Measurements from ENCODE around the gene H2AZ2.
A peak's percentile ranks its signal among the peaks of the same experiment; 100 is the strongest.
"Not testable (repeated sequence)": the region's sequence is repeated elsewhere in the genome, so short reads cannot be mapped to it uniquely, and the experiment has no call there.

H2AZ2 gene
- 180 to 249 reads per million in 2 donors for total RNA-seq

DNA sequence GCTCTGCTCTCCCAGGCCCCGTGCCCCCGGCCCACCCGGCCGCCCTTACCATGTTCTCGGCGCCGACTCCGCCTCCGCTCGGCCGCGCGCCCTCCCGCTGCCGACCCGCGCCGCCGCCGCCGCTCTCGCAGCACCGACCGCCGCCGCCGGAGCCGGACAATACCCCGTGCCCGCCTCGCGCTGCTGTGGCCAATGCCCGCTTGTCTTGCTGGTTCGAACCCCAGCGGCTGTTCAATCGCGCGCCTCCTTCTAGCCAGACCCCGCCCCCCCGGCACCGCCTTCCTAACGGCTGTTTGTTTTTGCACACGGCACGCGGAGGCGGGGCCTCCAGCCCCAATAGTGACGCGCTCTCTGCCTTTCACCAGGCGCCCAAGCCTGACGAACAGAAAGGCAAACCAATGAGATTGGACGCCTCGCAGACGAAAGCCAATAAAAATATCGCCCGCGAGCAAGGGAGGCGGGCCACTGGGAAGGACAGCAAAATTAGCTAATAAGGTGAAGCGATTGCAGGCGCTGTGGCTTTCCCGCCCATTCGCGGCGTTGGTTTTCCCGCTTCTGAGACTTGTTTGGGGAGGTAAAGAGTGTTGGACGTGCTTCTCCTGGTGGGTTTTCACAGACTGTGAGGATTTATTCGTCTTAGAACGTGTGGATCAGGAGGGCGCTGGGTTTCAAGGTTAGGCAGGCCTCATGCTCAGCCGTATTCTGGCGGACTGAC is at the start of gene H2AZ2:
Gene H2AZ2 (minus strand): TSS at position 168 of the 715 bp plus-strand sequence. CDS start 116 bp downstream, at position 52.
- DNase-seq = peak; percentile 99 to 100 (median 100)

DNA sequence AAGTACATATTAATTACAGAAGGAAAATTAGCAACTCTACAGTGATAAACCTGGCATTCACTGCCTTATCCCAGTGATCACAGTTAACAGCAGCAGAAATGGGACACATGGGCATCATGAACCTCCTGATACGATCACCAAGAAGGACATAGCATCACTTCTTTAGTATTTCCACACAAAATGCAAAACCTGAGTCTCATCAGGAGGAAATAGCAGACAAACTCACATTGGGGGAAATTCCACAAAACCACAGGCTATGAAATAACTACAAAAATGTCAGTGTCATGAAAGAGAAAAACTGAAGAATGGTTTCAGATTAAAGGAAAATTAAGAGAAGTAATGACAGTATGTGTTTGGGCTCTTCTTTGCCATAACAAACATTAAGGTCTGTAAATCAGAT is 49.4 kb upstream of the H2AZ2 start:
- DNase-seq = no peak

DNA sequence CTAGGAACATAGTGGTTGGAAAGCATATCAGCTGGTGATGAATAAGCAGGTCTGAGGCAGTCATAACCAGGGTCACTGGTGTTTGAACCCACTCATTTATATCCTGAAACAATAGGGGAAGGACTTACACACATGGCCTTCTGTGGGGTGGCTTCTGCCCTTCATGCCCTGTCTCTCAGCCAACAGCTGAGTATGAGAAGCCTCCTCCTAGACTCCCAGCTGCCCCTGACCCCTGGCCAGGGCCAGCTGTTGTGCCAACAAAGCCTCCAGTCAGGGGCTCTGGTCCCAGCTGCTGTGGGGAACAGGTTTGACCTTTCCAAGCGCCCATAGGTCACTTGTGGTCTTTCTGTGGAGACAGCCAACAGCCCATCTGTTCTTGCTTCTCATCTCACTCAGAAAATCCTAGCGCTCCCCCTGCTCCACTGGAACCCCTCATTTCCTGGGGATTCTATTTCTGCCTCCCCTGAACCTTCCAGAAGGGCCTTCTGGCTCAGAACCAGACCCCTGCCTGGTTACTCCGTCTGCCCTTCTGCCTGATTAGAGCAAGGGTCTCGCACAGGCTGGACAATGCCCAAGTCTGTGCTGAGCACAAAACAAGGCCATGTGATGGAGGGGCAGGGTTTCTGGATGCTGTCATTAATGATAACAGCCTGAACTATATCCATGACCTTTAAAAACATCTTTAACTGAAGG is 47.1 kb upstream of the H2AZ2 start:
- DNase-seq = no peak

DNA sequence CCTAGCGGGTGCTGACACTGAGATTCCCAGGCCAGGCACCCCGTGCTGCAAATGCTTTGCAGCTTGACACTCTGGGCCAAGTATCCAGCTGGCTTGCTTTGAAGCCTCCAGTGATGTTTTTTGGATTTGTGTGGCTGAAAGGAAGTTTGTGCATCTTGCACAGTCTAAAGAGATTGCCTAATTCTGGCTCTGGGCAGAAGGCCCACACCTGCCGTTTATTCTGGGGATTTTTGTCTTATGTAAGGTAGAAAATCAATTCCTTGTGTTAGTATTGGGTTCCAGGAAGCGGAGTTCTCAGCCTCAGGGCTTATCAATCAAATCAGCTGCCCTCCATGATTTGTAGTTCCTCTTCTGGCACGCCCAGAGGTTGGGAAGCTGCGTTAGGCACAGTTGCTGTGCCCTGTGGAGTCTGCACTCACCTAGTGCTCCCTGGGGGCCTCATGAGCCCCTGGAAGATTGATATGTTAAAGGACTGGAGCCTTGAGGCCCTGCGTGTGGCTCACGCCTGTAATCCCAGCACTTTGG is 45.9 kb upstream of the H2AZ2 start:
- DNase-seq = no peak

- no peak for DNase-seq
These were observed 43.9 kb upstream of the H2AZ2 start for GRCh38 chr7:44891791-44892190.

- peak in 2 of 5 experiments; percentile 63 to 72 for DNase-seq
These were observed 43.5 kb upstream of the H2AZ2 start for GRCh38 chr7:44891372-44891771.

DNA sequence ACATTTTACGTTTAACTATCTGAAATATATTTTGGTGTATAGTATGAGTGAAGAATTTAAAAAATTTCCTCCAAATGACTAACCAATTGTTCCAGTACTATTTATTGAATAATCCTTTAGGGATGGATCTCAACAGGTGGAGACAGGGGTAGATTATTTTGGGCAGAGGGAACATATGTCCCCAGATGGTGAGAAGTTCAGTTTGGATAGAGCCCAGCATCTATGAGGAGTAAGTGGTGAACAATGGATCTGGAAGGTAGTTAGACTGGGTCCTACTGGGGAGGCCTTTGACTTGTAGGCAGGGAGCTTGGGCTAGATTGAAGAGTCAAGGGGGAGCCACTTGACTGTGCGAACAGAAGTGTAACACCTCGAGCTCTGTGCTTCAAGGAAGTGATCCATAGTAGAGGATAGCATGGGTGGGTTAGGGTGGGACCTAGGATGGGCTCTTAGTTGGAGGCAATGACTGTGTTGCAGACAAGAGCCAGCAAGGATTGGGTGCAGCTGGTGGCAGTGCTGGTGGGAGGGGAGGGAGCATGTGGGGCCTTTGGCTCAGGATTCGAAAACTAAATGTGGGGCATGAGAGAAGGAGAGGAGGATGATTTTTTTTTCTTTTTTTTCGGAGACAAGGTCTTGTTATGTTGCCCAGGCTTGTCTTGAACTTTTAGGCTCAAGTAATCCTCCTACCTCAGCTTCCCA is 41.3 kb upstream of the H2AZ2 start:
- no peak for DNase-seq

- peak in 1 of 5 experiments; percentile 28 for DNase-seq
These were observed 39.4 kb upstream of the H2AZ2 start for GRCh38 chr7:44887293-44887692.

GRCh38 chr7:44885394-44886317 is 37.8 kb upstream of the H2AZ2 start, which contains the start of gene PURB:
PURB (minus strand) TSS chr7:44885530; CDS start chr7:44885348, 182 bp downstream.
- DNase-seq = peak; percentile 93 to 99 (median 96)

- DNase-seq = peak; percentile 24 to 79 (median 44)
These were observed 36.9 kb upstream of the H2AZ2 start for GRCh38 chr7:44884621-44885393.

- no peak for DNase-seq
These were observed 36.2 kb upstream of the H2AZ2 start for GRCh38 chr7:44883961-44884620.

DNA sequence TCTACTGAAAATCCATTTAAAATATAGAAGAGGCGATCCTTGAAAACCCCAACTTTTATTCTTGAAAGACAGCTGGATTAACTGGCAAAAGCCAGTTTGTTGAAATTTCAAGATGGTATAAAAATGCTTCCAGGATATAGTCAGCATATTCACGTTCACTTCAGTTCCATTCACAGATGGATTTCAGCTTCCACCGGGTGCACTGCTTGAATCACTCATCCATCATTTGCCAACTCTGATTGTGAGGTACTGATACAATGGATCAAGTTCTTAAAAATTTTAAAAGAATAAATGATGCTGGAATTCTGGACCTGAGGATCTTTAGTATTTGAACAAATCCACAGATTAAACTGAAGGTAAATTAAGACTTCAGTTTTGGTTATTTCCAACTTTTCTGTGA is 35.0 kb upstream of the H2AZ2 start:
- DNase-seq = no peak

- peak in 1 of 5 experiments; percentile 65 for DNase-seq
These were observed 33.7 kb upstream of the H2AZ2 start for GRCh38 chr7:44881610-44882009.

- no peak for DNase-seq
These were observed 33.2 kb upstream of the H2AZ2 start for GRCh38 chr7:44881066-44881600.

DNA sequence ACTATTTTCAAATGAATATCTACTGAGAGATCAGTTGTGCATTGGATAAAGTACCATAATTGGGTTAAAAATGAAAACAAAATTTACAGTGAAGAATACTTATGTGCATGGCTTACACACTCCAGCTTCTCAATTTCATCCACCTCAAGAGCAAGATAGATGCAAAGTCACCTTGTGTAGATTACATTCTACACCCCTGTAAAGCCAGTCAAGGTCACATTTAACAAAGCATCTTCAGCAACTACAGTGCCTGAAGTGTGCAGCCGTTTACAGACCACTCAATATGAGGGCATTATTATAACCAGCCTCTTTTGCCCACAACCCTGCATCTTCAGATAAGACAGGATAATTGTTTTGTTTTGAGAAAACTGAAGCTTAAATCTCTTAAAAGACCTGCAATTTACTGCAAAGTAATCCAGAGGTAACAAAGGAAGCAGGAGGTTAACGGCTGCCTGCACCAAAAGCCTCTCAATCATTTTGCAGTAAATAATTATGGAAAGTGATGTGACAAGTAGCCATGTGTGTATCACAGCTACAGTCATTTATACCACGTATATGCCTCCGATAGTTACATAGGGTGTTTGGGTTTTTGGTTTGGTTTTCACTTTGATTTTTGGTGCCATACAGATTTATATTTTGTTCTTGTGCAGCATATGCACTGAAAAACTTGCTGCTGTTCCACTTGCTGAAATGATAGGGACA is 32.6 kb upstream of the H2AZ2 start:
- peak in 1 of 5 experiments; percentile 39 for DNase-seq

DNA sequence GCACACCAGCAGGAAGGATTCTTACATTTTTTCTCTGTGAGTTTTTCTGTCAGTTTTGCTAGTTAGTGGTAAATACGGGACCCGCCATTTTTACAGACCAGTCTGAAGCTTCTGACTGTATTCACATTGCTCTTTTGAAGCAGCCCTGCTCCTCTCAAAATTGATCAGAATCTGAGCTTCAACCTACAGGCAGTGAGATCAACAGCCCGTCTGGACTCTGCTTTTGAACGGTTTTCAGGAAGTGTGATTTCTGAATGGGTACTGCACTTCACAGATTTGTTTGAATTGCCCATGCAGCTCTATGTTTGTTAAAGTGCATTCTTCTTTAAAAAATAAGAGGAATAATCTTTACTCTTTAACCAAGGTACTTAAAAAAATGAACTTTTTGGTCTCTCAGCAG is 28.5 kb upstream of the H2AZ2 start:
- no peak for DNase-seq

- no peak for DNase-seq
These were observed 27.4 kb upstream of the H2AZ2 start for GRCh38 chr7:44875241-44875640.

- no peak for DNase-seq
These were observed 24.9 kb upstream of the H2AZ2 start for GRCh38 chr7:44872787-44873186.

DNA sequence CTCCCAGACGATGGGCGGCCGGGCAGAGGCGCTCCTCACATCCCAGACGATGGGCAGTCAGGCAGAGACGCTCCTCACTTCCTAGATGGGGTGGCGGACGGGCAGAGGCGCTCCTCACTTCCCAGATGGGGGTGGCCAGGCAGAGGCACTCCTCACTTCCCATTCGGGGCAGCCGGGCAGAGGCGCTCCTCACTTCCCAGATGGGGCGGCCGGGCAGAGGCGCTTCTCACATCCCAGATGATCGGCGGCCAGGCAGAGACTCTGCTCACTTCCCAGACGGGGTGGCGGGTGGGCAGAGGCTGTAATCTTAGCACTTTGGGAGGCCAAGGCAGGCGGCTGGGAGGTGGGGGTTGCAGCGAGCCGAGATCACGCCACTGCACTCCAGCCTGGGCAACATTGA is 24.0 kb upstream of the H2AZ2 start:
- not testable (repeated sequence) for DNase-seq

GRCh38 chr7:44870780-44871179 is 22.9 kb upstream of the H2AZ2 start:
- not testable (repeated sequence) for DNase-seq
